ENCODE measurements around the gene F7. TPM values are rescaled to one million over a fixed set of nuclear protein-coding genes. Genes with fewer than 3 reads are reported as not detected.

Gene F7
- total RNA-seq, 4 donors from 2014 or later = not detected

GRCh38 chr13:113091891-113092775 is 13.5 kb upstream of the F7 start:
- intact Hi-C loops (cut with DNase I) = no loop called here
- TF ChIP-seq CTCF (IDR thresholded peaks at IDR 0.05) = no peak
- TF ChIP-seq POLR2A (IDR thresholded peaks at IDR 0.05) = no peak
- Histone ChIP-seq H3K4me1 (no peaks in the 10 kb centered on the region), H3K27me3 (no peaks in the 10 kb centered on the region), H3K4me3 (replicated peaks in 1 of 3) (no peak overlapping the region), H3K9me3 (no peaks in the 10 kb centered on the region), H3K27ac (no peak overlapping the region), H3K36me3 (peaks cover 19 to 29% of the 10 kb centered on the region in 2 donors)
- DNase-seq = no peak
- WGBS, 2 donors = 84 to 93% methylated on average over 21 to 29 of the region's 33 CpGs

GRCh38 chr13:113092776-113093579 is 12.6 kb upstream of the F7 start:
- intact Hi-C loops (cut with DNase I) = no loop called here

GRCh38 chr13:113093580-113094409 is 11.8 kb upstream of the F7 start:
- WGBS, 2 donors = 85 to 94% methylated on average over 7 to 29 of the region's 29 CpGs
- Histone ChIP-seq H3K27me3 (no peaks in the 10 kb centered on the region), H3K4me3 (replicated peaks in 1 of 3) (no peak overlapping the region), H3K9me3 (no peaks in the 10 kb centered on the region), H3K36me3 (peaks cover 13 to 14% of the 10 kb centered on the region in 2 donors), H3K27ac (no peak overlapping the region), H3K4me1 (no peaks in the 10 kb centered on the region)
- no peak for TF ChIP-seq CTCF (IDR thresholded peaks at IDR 0.05)
- DNase-seq = no peak
- intact Hi-C loops (cut with DNase I) = no loop called here

More at GRCh38 chr13:113092776-113093579, 12.6 kb upstream of the F7 start:
- no peak overlapping the region for H3K4me3 ChIP-seq (replicated peaks in 1 of 3)
- H3K36me3 ChIP-seq = peaks cover 14 to 20% of the 10 kb centered on the region in 2 donors
- H3K9me3 ChIP-seq = no peaks in the 10 kb centered on the region
- WGBS, 2 donors = 94 to 95% methylated on average over 19 to 24 of the region's 25 CpGs
- H3K27me3 ChIP-seq = no peaks in the 10 kb centered on the region
- no peak for TF ChIP-seq POLR2A (IDR thresholded peaks at IDR 0.05)
- TF ChIP-seq CTCF (IDR thresholded peaks at IDR 0.05) = no peak
- no peak for DNase-seq
- no peaks in the 10 kb centered on the region for H3K4me1 ChIP-seq
- H3K27ac ChIP-seq = no peak overlapping the region

- Histone ChIP-seq H3K36me3 (peaks cover 11 to 14% of the 10 kb centered on the region in 2 donors), H3K27me3 (no peaks in the 10 kb centered on the region), H3K9me3 (no peaks in the 10 kb centered on the region), H3K27ac (no peak overlapping the region), H3K4me1 (no peaks in the 10 kb centered on the region), H3K4me3 (replicated peaks in 1 of 3) (no peak overlapping the region)
- 83% methylated on average over 14 of the region's 14 CpGs; no CpG with 5 or more reads in 1 of the 2 donors for WGBS, 2 donors
- TF ChIP-seq POLR2A (IDR thresholded peaks at IDR 0.05) = no peak
- TF ChIP-seq CTCF (IDR thresholded peaks at IDR 0.05) = no peak
- intact Hi-C loops (cut with DNase I) = no loop called here
- no peak for DNase-seq
Observed at GRCh38 chr13:113094410-113094800, 11.2 kb upstream of the F7 start.

All from thyroid gland (tissue), 4 donors.